ENCODE results near the gene ARHGAP25. TPM values are rescaled to one million over a fixed set of nuclear protein-coding genes. Genes with fewer than 3 reads are reported as not detected.

Gene ARHGAP25
- total RNA-seq, 6 donors from 2014 or later = 13.2 to 36.1 (median 26.3) TPM

DNA sequence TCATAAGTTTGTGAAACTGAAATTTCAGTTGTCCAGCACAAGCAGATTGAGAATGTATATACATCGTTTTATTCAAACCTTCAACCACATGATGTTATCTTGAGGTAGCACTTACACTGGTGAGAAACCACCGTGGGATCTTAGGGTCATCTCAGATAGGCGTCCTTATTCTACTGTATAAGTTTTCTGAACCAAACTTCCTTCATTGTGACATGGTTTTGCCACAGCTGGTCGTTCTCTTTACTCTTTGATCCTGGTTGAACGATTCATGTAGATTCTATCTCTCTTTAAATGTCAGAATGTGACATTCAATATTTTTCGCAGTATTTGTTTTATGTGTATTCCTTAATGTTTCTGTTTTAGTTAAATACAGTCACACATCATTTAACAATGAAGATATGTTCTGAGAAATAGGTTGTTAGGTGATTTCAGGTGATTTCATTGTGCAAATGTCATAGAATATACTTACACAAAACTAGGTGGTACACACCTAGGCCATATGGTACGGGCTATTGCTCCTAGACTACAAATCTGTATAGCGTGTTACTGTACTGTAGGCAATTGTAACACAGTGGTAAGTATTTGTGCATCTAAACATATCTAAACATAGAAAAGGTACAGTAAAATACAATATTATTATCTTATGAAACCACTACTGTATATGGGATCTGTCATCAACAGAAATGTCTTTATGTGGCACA is 17.9 kb upstream of the ARHGAP25 start:
- TF ChIP-seq, protein P1, sequence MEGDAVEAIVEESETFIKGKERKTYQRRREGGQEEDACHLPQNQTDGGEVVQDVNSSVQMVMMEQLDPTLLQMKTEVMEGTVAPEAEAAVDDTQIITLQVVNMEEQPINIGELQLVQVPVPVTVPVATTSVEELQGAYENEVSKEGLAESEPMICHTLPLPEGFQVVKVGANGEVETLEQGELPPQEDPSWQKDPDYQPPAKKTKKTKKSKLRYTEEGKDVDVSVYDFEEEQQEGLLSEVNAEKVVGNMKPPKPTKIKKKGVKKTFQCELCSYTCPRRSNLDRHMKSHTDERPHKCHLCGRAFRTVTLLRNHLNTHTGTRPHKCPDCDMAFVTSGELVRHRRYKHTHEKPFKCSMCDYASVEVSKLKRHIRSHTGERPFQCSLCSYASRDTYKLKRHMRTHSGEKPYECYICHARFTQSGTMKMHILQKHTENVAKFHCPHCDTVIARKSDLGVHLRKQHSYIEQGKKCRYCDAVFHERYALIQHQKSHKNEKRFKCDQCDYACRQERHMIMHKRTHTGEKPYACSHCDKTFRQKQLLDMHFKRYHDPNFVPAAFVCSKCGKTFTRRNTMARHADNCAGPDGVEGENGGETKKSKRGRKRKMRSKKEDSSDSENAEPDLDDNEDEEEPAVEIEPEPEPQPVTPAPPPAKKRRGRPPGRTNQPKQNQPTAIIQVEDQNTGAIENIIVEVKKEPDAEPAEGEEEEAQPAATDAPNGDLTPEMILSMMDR (IDR thresholded peaks at IDR 0.05) = no peak
- TF ChIP-seq POLR2AphosphoS5 (IDR thresholded peaks at IDR 0.05) (no peak), POLR2A (IDR thresholded peaks at IDR 0.05) (no peak), EP300 (IDR thresholded peaks at IDR 0.05) (no peak)
- H3K36me3 ChIP-seq = no peaks in the 10 kb centered on the region
- WGBS, 2 donors = 75 to 80% methylated on average over 8 of the region's 8 CpGs
- H3K9me3 ChIP-seq = no peaks in the 10 kb centered on the region
- no peak overlapping the region for H3K4me3 ChIP-seq
- H3K27ac ChIP-seq = no peak overlapping the region
- no peak for ATAC-seq (ENCODE audit: low FRiP score in 2 of 2)
- DNase-seq = no peak
- peaks cover 5 to 12% (median 6%) of the 10 kb centered on the region in 4 donors for H3K4me1 ChIP-seq
- no peaks in the 10 kb centered on the region for H3K27me3 ChIP-seq

DNA sequence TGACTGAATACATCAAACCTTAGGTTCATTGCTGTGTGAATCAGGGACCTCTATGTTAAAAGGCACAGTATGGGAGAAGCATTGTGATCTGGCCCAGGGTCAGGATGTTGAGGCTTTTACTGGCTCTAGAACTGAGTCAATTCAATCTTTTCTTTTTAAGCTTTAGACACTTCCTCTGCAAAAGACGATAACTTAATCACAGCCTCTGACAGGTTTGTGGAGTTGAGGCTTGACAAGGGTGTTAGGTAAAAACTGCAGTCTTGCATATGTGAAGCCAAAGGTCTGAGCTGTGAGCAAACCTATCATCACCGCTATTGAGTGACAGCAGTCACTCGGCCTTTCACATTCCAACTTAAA is 17.3 kb upstream of the ARHGAP25 start:
- Histone ChIP-seq H3K27ac (no peak overlapping the region), H3K36me3 (no peaks in the 10 kb centered on the region), H3K27me3 (no peaks in the 10 kb centered on the region), H3K9me3 (no peaks in the 10 kb centered on the region), H3K4me1 (peaks cover 5 to 17% (median 10%) of the 10 kb centered on the region in 4 donors), H3K4me3 (no peak overlapping the region)
- DNase-seq (no peak), ATAC-seq (ENCODE audit: low FRiP score in 2 of 2) (no peak)
- 88 to 92% methylated on average over 3 of the region's 3 CpGs for WGBS, 2 donors
- TF ChIP-seq EP300 (IDR thresholded peaks at IDR 0.05) (no peak), POLR2A (IDR thresholded peaks at IDR 0.05) (no peak), POLR2AphosphoS5 (IDR thresholded peaks at IDR 0.05) (no peak)
- TF ChIP-seq, protein P1 (IDR thresholded peaks at IDR 0.05) = no peak

DNA sequence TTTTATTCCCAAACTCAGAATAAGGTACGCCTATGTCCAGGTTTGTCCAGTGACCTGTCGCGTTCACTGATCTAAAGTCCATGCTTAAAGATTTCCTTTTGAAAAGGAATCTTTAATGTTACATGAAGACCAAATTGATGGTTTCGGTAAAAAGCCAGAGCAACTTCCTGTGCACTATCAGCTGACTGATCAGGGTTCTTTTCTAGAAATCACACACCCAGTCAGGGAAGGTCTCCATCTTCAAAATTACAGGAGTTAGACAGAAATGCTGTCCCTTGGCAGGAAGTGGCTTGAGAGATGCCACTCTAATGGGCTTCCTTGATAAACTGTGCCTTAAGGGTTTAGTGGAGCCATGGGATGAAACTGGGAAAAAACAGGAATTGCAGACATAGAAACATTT is 14.7 kb upstream of the ARHGAP25 start:
- no peak for ATAC-seq (ENCODE audit: low FRiP score in 2 of 2)
- H3K4me3 ChIP-seq = no peak overlapping the region
- no peaks in the 10 kb centered on the region for H3K27me3 ChIP-seq

DNA sequence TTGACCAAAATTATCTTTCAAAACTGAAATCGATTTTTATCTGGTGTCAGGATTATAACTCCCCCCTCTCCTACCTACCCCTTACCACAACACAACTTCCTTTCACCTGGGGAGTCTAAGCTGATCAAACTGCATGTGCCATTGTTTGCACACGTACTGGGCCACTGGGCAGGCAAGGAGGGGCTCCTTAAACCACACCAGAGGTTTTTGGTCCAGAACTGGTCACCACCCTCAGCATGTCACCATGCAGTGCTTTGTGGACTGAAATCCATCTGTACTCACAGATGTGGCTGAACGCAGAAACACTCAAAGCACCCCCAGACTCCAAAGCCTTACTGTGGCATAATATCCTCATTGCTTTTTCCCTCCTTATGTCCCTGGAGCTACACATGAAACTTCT is 13.9 kb upstream of the ARHGAP25 start:
- TF ChIP-seq EP300 (IDR thresholded peaks at IDR 0.05) (no peak), POLR2AphosphoS5 (IDR thresholded peaks at IDR 0.05) (no peak), POLR2A (IDR thresholded peaks at IDR 0.05) (no peak)
- TF ChIP-seq, protein P1 (IDR thresholded peaks at IDR 0.05) = no peak

More for the DNA sequence above, 14.7 kb upstream of the ARHGAP25 start:
- Histone ChIP-seq H3K36me3 (no peaks in the 10 kb centered on the region), H3K4me1 (peaks cover 5 to 15% (median 10%) of the 10 kb centered on the region in 4 donors), H3K9me3 (no peaks in the 10 kb centered on the region), H3K27ac (no peak overlapping the region)
- no peak for DNase-seq
- WGBS, 2 donors = 90 to 92% methylated on average over 4 of the region's 4 CpGs
- TF ChIP-seq POLR2AphosphoS5 (IDR thresholded peaks at IDR 0.05) (no peak), EP300 (IDR thresholded peaks at IDR 0.05) (no peak), POLR2A (IDR thresholded peaks at IDR 0.05) (no peak)
- TF ChIP-seq, protein P1 (IDR thresholded peaks at IDR 0.05) = no peak

More for the DNA sequence above, 13.9 kb upstream of the ARHGAP25 start:
- no peak for DNase-seq
- Histone ChIP-seq H3K4me3 (no peak overlapping the region), H3K27me3 (no peaks in the 10 kb centered on the region), H3K9me3 (no peaks in the 10 kb centered on the region), H3K4me1 (peaks cover 0 to 9% (median 6%) of the 10 kb centered on the region in 4 donors), H3K36me3 (no peaks in the 10 kb centered on the region), H3K27ac (no peak overlapping the region)
- WGBS, 2 donors = 78 to 82% methylated on average over 3 of the region's 3 CpGs
- no peak for ATAC-seq (ENCODE audit: low FRiP score in 2 of 2)

All from upper lobe of left lung (tissue), 6 donors.